GM19193 (cell line): ENCODE measurements around the gene GNAI3.
A peak's percentile ranks its signal among the peaks of the same experiment; 100 is the strongest.

Experiments used
- POLR2A ChIP-seq: IDR thresholded peaks from 4 replicates; pipeline ENCODE4 v1.6.1; 2011; ENCODE audit not compliant: insufficient read depth, insufficient read length; ENCODE audit errors: extremely low read depth

Gene GNAI3

GRCh38 chr1:109517337-109517736 is 31.1 kb upstream of the GNAI3 start:
- TF ChIP-seq POLR2A, result no peak

GRCh38 chr1:109521002-109521951 is 27.1 kb upstream of the GNAI3 start:
- no peak for TF ChIP-seq POLR2A

DNA sequence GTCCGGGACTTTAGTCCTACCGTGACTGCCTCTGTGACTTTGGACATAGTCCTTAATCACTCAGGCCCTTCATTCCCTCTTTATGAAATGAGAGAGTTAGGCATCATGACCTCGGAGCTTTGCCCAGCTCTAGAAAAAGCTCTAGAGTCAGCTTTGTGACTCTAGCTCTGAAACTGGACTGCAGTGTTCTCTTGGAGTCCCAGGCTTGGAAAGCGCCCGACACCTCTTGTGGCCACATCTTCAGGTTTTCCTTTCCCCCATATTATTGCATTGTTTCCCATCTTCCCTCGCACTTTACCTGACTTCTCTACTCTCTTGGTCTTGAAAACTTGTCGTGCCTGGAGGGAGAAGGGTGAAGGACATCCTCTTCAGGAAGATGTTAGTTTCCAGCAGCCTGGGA is 26.4 kb upstream of the GNAI3 start:
- no peak for TF ChIP-seq POLR2A

- no peak for TF ChIP-seq POLR2A
Observed at GRCh38 chr1:109523706-109524105, 24.7 kb upstream of the GNAI3 start.

DNA sequence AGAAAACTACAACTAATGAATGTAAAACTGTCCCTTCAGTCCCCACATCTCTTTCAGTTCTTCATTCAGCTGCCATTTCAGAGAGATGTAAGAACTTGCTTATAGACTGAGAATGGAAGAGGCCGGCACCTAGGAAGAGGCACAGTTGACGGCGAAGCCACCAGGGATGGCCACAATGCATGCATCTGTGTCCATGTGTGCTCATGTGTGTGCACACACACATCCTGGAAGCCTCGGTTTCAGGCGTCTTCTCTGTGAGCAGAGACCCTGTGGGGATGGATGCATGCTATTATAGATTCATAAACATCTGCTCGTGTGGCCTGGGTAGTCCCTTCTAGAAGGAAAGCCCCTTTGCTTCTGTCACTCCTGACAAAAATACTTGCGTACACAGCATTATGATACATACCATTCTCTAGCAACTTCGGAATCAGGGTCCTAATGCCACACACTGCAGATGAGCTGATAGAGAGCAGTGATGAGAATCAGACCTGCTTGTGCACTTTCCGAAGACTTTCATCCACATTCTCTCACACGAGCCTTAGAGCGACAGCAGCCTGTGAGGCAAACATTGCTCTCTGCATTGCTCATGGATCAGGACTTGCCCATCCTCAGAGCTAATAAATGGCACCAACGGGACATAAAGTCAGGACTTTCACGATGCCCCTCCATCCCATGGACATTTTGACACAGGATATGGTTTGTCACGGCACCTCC is 21.2 kb upstream of the GNAI3 start:
- peak; percentile 31 for TF ChIP-seq POLR2A

GRCh38 chr1:109527846-109528695 is 20.3 kb upstream of the GNAI3 start:
- no peak for TF ChIP-seq POLR2A

- TF ChIP-seq POLR2A, result no peak
Observed at GRCh38 chr1:109528712-109529111, 19.7 kb upstream of the GNAI3 start.

DNA sequence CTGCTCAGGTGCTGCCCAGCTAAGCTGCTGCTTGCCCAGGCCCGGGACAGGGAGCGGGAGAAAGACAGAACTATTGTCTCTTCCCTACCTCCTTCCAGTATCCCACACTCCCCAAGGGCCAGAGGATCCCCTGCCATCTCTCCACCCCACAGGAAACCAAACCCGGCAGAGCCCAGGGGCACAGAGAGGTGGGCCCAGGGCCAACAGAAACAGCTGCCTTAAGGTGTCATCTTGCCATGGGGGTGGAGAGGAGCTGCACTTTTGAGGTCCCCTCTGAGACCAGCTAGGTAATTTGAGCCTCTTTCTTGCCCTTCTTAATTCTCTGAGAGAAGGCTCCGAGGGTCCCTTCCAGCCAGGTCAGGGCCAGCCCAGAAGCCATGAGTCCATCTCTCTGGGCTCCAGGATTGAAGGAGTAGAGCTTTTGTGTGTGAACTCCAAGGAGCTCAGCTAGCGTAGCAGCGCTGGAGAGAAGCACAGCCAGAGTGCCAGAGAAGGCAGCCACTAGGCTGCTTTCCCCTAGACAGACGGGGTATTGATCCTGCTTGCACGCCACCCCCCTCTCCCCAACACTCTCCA is 18.4 kb upstream of the GNAI3 start:
- TF ChIP-seq POLR2A, result no peak

DNA sequence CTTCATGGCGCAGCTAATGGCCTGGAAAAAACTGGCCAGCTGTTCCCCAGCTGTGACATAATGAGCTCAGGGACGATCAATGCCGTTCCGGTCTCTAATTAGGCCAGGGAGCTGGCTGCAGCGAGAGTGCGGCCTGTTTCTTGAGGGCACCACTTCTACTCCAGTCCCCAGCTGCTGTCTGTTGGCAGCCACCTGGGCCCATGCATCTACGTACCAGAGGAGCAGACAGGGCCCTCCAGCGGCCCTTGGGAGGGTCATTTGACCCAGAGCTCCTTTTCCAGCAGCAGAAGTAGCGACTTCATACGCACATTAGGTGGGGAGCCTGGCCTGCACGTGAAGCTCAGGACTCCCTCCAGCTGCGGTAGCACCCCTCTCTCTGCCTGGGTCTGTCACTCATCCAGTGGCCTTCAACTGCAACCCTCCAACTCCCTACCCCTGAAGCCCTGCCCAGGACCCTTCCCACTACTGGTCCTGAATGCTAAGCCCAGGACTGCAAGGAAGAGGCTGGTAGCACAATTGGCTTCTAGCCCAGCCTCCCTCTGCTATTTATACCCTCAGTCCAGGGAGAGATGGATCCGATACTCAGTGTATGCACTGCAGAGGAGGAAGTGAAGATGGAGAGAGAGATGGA is 17.8 kb upstream of the GNAI3 start:
- no peak for TF ChIP-seq POLR2A

- TF ChIP-seq POLR2A, result no peak
Observed at GRCh38 chr1:109531380-109531779, 17.0 kb upstream of the GNAI3 start.

DNA sequence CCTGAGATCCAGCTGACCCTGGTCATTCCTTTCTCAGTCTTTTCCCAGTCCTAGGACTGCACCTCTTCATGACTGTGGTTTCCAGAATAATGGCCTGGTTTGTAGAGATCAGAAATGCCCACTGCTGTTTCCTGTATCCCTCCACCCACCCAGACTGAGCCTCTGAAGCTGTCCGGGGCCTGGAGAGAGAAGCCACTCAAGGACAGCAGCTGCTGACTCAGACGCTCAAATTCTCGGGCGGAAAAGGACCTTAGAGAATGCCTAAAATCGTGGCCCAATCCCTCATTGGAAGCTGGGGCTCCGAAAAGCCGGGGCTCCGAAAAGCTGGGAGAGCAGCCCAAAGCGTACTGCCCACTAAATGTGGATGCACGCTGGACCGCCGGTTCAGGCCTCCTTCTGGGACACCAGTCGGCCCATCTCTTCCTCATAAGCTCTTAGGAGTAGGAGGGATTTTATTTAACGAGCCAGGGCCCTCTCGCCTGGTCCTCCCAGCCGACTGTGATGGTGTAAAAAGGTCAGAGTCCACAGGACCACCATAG is 16.5 kb upstream of the GNAI3 start:
- TF ChIP-seq POLR2A, result no peak

DNA sequence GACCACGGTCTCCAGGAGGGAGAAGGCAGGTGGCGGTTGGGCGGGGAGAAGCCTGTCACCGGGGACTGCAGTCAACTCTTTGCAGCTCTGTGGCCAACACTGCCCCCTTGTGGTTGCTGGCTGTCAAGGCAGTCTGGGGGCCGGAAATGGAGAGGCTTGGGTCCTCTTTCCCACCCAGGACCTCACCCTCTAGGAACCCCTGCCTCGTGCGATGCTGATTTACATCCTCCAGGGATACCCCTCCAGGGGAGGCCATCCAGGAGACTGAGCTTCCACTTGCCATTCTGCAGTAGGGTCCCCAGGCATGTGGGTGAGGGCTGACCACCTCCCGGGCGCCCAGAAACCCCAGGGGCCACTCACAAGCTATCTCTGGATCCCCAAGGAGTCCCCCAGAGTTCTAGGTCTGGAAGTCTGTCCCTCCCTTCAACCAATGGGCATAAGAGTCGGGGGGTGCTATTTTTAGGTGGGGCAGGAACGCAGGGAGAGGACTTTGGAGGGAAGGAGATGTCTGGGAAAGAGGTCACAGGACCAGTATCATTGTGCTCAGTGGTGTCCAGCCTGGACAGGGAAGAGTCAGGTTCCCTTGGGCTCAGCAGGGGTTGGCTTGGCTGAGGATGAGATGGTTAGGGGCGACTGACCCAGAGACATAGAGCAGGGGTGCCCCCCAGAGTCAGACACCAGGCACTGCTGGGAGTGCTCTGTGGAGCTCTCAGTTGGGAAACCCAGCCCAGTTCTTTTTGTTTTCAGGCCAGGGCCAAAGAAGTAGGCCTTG is 15.9 kb upstream of the GNAI3 start:
- TF ChIP-seq POLR2A, result no peak

DNA sequence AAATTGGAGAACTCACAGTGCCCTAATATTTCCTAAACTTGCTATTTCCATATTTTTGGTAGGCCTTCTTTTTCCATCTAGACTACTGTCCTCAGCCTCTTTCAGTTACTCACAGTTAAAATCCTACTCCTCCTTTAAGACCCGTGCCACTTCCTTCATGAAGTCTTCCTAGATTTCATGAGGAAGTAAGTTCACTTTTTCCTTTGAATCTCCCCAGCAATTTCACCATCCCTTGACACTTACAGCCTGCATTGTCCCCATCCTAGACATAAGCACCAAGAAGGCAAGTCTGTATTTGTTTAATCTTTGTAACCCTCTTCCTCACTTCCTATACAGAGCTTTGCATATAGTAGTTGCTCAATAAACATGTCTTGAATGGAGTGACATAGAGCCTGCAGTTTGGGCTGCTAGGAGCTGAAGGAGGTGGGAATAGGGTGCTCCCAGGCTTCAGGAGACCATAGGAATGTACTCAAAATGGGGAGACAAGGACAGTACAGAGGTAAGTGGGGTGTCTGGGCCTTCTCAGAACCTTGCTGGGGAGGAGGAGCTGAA is 14.0 kb upstream of the GNAI3 start:
- TF ChIP-seq POLR2A, result no peak

GRCh38 chr1:109535481-109535880 is 12.9 kb upstream of the GNAI3 start:
- no peak for TF ChIP-seq POLR2A
